GM12801 (cell line): ENCODE data around the gene SUCLG2.

Source experiments
- TF ChIP-seq, protein P1 (sequence below): IDR thresholded peaks from one replicate; pipeline ENCODE4 v1.5.1; 2011; ENCODE audit warnings: control low read depth; ENCODE audit not compliant: insufficient read length; ENCODE audit errors: extremely low read depth

The SUCLG2 gene, protein sequence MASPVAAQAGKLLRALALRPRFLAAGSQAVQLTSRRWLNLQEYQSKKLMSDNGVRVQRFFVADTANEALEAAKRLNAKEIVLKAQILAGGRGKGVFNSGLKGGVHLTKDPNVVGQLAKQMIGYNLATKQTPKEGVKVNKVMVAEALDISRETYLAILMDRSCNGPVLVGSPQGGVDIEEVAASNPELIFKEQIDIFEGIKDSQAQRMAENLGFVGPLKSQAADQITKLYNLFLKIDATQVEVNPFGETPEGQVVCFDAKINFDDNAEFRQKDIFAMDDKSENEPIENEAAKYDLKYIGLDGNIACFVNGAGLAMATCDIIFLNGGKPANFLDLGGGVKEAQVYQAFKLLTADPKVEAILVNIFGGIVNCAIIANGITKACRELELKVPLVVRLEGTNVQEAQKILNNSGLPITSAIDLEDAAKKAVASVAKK

DNA sequence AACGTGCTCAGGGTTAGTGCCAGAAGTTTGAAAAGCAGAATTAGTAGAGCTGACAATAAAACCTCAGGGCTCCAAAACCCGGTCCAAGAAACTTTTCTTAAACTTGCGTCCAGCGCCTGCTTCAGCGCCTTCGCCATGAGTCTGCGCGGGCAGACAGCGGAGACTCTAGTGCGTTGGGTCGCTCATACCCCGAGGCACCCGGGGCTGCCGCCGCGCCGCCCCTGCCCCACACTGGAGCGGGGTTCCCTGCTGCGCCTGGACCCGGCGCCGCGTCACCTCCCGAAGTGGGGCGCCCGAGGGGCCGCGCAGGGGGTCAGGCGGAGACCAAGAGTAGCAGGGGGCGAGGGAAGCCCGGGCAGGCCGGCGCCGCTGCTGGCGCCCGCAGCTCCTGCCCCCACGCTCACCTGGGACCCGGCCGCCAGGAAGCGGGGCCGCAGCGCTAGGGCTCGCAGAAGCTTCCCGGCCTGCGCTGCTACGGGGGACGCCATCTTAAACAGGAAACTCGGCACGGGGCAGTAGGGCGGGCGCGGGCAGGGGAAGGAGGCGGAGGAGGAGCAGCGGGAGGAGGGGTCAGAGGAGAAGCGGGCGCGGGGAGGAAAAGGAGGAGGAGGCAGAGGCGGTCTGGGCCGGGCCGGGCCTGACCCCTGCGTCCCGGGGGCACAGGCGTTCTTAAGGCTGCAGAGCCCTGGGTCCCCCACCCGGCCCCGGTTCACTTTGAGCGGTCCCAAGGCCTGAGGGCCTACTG lies at the start of gene SUCLG2:
TSS of gene SUCLG2 (minus strand) at position 514 of the 745 bp plus-strand sequence. CDS start at position 488, 26 bp downstream.
- TF ChIP-seq, protein P1, sequence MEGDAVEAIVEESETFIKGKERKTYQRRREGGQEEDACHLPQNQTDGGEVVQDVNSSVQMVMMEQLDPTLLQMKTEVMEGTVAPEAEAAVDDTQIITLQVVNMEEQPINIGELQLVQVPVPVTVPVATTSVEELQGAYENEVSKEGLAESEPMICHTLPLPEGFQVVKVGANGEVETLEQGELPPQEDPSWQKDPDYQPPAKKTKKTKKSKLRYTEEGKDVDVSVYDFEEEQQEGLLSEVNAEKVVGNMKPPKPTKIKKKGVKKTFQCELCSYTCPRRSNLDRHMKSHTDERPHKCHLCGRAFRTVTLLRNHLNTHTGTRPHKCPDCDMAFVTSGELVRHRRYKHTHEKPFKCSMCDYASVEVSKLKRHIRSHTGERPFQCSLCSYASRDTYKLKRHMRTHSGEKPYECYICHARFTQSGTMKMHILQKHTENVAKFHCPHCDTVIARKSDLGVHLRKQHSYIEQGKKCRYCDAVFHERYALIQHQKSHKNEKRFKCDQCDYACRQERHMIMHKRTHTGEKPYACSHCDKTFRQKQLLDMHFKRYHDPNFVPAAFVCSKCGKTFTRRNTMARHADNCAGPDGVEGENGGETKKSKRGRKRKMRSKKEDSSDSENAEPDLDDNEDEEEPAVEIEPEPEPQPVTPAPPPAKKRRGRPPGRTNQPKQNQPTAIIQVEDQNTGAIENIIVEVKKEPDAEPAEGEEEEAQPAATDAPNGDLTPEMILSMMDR = no peak

DNA sequence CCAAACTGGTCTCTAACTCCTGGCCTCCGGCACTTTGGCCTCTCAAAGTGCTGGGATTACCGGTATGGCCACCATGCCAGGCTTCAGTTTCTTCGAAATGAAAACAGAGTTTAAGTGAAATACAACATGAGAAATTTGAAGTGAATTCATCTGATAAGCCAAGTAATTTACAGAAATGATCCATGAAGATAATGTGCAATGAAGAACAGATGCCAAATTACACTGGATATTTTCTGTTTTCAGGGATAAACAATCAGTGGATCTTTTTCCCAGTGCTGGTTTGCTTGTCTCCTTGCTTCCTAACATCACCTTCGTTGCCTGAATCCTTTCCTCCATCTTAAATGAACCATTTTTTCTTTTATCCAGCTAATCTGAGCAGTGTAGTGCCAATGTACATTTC lies 46.2 kb upstream of the SUCLG2 start:
- TF ChIP-seq, protein P1 = no peak

DNA sequence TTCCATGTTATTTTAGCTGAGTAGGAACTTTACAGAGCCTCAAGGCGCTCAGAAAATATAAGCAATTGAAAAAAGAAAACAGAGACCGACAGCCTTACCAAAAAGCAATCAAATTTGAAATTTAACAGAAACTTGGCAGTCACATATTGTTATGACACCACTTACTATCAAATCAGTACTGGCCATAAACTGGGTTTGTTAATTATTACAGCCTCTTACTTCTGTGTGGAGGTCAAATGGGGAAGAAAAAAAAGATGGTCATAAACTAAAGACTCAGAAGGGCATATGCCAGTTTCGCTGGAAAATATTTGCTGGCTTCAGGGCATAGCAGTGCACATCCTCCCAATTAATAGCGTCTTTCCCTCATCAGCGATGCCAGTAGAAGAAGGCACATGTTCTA lies 45.5 kb upstream of the SUCLG2 start:
- TF ChIP-seq, protein P1 = no peak

DNA sequence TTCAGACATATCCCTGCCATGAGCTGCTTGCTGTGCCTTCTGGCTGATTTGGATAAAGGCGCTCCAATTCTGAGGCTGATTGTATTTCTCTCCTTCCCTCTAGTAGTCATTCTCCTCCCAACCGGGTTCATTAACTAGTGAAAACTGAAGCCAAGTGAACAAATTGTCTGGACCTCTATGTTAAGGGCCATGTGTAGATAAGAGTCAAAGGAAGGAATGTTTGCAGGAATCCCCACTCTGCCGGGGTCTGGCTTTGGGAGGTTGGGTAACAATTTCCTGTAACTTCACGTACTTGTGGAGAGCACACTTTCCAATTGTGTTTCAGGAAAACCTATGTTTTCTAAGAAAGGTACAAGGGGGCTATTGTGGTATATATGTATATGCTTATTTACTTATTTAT lies 38.2 kb upstream of the SUCLG2 start:
- TF ChIP-seq, protein P1 = no peak

DNA sequence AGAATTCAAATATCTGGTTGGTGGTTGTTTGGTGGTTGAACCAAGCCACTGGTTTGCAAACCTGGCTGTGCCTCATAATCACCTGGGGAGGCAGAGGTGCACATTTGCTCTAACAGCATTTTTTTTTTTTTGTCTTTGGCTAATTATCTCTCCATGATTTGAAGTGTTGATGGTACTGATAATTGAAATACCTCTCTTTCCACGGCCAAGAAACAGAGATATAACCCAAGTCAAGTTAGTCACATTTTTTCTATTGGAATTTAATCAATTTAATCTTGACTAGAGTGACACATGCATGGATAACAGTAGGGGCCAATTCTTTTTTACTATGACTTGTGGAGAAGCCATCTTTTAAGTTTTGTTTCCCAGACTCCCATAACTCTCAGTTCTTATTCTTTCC lies 37.5 kb upstream of the SUCLG2 start:
- TF ChIP-seq, protein P1 = no peak

DNA sequence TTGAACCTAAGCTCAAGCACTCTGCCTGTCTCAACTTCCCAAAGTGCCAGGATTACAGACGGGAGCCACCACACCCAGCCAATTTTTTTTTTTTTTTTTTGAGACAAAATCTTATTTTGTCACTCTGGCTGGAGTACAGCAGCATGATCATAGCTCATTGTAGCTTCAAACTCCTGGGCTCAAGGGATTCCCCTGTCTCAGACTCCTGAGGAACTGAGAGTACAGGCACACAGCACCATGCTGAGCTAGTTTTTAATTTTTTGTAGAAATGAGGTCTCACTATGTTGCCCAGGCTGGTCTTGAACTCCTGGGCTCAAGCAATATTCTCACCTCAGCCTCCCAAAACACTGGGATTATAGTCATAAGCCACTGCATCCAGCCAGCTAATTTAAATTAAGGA lies 36.8 kb upstream of the SUCLG2 start:
- TF ChIP-seq, protein P1 = no peak

DNA sequence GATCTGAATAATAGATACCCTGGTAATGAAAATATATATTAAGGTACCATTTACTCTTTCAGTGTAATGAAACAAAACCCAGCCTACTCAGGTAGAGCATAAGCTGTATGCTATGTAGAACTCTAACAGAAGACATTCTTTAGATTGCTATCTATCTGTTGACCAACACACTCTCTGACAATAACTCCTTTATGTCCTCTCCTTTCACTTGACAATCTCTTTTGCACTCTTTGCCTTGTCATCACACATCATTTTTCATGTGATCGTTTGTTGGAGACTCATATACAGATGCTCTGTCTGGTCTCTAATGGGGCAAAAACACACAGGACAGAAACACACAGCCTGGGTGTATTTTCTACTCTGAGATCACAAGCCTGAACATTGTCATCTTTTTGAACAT lies 35.4 kb upstream of the SUCLG2 start:
- TF ChIP-seq, protein P1 = no peak
